SK-N-SH (cell line): Measurements from ENCODE around the gene NPFFR1.

Source experiments
- ELF1 ChIP-seq: IDR thresholded peaks from 2 replicates; pipeline ENCODE4 v1.4.0; 2012
- EZH2phosphoT487 ChIP-seq: fragments of 200-600 bp; sonication (generic); IDR thresholded peaks from 2 replicates; pipeline ENCODE4 v1.6.1; 2017; ENCODE audit warnings: low read depth, mixed run types, mild to moderate bottlenecking, antibody characterized with exemption, moderate library complexity, borderline replicate concordance
- RAD21 ChIP-seq: IDR thresholded peaks from 2 replicates; pipeline ENCODE4 v1.6.1; 2012; ENCODE audit warnings: mild to moderate bottlenecking, low read length
- SIN3A ChIP-seq: IDR thresholded peaks from 2 replicates; pipeline ENCODE4 v1.6.1; 2012; ENCODE audit warnings: low read depth, mild to moderate bottlenecking, low read length, moderate library complexity, borderline replicate concordance
- SMC3 ChIP-seq: IDR thresholded peaks from 2 replicates; pipeline ENCODE4 v1.6.1; 2012; ENCODE audit warnings: low read depth, low read length, improper control_type of control experiment
- TAF1 ChIP-seq: IDR thresholded peaks from 2 replicates; pipeline ENCODE4 v1.6.1; 2012; ENCODE audit warnings: low read depth, mild to moderate bottlenecking, low read length, moderate library complexity, borderline replicate concordance
- YY1 ChIP-seq: IDR thresholded peaks from 2 replicates; pipeline ENCODE4 v1.4.0; 2012; ENCODE audit warnings: low read depth, mild to moderate bottlenecking
- TF ChIP-seq, protein P1 (sequence below): IDR thresholded peaks from 2 replicates; pipeline ENCODE4 v1.4.0; 2012; ENCODE audit warnings: low read depth, borderline replicate concordance
- TF ChIP-seq, protein P2 (sequence below): fragments of 200-600 bp; sonication (generic); IDR thresholded peaks from 2 replicates; pipeline ENCODE4 v1.6.1; 2017; ENCODE audit warnings: antibody characterized with exemption, mild to moderate bottlenecking, moderate library complexity
- TF ChIP-seq, protein P3 (sequence below): IDR thresholded peaks from 2 replicates; pipeline ENCODE4 v1.6.1; 2012; ENCODE audit warnings: mild to moderate bottlenecking, low read depth, low read length, moderate library complexity
- TF ChIP-seq, protein P4 (sequence below): fragments of 150-350 bp; IDR thresholded peaks from 2 replicates; pipeline ENCODE4 v1.6.1; 2017; ENCODE audit warnings: antibody characterized with exemption, low read length, low read depth, borderline replicate concordance
- TF ChIP-seq, protein P5 (sequence below): fragments of 150-350 bp; IDR thresholded peaks from 2 replicates; pipeline ENCODE4 v1.6.1; 2016; ENCODE audit warnings: mild to moderate bottlenecking, low read depth, low read length

DNA sequence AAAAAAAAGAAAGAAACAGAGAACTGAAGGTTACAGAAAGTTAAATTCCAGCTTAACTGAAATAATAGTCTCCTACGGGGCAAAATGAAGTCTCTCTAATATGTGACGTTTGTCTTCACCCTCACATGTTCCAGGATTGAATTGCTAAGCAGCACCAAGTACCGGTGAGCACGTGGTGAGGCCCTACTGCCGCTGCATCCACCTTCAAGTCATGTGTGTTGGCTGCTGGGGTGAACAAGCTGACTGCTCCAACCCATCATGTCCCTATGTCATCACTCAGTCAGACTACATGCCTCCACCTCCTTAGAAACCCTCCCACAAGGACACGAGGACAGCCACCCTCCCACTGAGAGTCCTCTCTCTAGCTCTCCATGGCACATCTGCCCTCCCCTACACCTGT lies 35.4 kb upstream of the NPFFR1 start:
- no peak for TF ChIP-seq SMC3
- TF ChIP-seq, protein P1, sequence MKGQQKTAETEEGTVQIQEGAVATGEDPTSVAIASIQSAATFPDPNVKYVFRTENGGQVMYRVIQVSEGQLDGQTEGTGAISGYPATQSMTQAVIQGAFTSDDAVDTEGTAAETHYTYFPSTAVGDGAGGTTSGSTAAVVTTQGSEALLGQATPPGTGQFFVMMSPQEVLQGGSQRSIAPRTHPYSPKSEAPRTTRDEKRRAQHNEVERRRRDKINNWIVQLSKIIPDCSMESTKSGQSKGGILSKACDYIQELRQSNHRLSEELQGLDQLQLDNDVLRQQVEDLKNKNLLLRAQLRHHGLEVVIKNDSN: no peak
- TF ChIP-seq, protein P2, sequence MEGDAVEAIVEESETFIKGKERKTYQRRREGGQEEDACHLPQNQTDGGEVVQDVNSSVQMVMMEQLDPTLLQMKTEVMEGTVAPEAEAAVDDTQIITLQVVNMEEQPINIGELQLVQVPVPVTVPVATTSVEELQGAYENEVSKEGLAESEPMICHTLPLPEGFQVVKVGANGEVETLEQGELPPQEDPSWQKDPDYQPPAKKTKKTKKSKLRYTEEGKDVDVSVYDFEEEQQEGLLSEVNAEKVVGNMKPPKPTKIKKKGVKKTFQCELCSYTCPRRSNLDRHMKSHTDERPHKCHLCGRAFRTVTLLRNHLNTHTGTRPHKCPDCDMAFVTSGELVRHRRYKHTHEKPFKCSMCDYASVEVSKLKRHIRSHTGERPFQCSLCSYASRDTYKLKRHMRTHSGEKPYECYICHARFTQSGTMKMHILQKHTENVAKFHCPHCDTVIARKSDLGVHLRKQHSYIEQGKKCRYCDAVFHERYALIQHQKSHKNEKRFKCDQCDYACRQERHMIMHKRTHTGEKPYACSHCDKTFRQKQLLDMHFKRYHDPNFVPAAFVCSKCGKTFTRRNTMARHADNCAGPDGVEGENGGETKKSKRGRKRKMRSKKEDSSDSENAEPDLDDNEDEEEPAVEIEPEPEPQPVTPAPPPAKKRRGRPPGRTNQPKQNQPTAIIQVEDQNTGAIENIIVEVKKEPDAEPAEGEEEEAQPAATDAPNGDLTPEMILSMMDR: no peak
- TF ChIP-seq ELF1: no peak
- no peak for TF ChIP-seq EZH2phosphoT487
- TF ChIP-seq, protein P3, sequence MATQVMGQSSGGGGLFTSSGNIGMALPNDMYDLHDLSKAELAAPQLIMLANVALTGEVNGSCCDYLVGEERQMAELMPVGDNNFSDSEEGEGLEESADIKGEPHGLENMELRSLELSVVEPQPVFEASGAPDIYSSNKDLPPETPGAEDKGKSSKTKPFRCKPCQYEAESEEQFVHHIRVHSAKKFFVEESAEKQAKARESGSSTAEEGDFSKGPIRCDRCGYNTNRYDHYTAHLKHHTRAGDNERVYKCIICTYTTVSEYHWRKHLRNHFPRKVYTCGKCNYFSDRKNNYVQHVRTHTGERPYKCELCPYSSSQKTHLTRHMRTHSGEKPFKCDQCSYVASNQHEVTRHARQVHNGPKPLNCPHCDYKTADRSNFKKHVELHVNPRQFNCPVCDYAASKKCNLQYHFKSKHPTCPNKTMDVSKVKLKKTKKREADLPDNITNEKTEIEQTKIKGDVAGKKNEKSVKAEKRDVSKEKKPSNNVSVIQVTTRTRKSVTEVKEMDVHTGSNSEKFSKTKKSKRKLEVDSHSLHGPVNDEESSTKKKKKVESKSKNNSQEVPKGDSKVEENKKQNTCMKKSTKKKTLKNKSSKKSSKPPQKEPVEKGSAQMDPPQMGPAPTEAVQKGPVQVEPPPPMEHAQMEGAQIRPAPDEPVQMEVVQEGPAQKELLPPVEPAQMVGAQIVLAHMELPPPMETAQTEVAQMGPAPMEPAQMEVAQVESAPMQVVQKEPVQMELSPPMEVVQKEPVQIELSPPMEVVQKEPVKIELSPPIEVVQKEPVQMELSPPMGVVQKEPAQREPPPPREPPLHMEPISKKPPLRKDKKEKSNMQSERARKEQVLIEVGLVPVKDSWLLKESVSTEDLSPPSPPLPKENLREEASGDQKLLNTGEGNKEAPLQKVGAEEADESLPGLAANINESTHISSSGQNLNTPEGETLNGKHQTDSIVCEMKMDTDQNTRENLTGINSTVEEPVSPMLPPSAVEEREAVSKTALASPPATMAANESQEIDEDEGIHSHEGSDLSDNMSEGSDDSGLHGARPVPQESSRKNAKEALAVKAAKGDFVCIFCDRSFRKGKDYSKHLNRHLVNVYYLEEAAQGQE: no peak
- TF ChIP-seq, protein P4, sequence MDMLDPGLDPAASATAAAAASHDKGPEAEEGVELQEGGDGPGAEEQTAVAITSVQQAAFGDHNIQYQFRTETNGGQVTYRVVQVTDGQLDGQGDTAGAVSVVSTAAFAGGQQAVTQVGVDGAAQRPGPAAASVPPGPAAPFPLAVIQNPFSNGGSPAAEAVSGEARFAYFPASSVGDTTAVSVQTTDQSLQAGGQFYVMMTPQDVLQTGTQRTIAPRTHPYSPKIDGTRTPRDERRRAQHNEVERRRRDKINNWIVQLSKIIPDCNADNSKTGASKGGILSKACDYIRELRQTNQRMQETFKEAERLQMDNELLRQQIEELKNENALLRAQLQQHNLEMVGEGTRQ: no peak
- TF ChIP-seq RAD21: no peak
- TF ChIP-seq YY1: no peak
- TF ChIP-seq, protein P5, sequence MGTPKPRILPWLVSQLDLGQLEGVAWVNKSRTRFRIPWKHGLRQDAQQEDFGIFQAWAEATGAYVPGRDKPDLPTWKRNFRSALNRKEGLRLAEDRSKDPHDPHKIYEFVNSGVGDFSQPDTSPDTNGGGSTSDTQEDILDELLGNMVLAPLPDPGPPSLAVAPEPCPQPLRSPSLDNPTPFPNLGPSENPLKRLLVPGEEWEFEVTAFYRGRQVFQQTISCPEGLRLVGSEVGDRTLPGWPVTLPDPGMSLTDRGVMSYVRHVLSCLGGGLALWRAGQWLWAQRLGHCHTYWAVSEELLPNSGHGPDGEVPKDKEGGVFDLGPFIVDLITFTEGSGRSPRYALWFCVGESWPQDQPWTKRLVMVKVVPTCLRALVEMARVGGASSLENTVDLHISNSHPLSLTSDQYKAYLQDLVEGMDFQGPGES: no peak
- no peak for TF ChIP-seq TAF1
- no peak for TF ChIP-seq SIN3A
